K562 (cell line): ENCODE measurements around the gene VPS4A. TPM values are rescaled to one million over a fixed set of nuclear protein-coding genes. Genes with fewer than 3 reads are reported as not detected.

Experiments used
- EP400 ChIP-seq: fragments of 450-650 bp; IDR thresholded peaks from 2 replicates; pipeline ENCODE4 v1.6.1; 2017; ENCODE audit warnings: antibody characterized with exemption, mild to moderate bottlenecking, moderate library complexity
- FOXK2 ChIP-seq, 2 experiments: fragments of 450-650 bp; IDR thresholded peaks in 1 of 2; conservative IDR thresholded peaks in 1 of 2; 2 replicates each; pipeline ENCODE4 v1.6.1; 2016; ENCODE audit warnings: low read depth in 2 of 2, mild to moderate bottlenecking in 1 of 2
- FOXP1 ChIP-seq: sonication (generic); formaldehyde crosslinking; IDR thresholded peaks from 2 replicates; pipeline ENCODE4 v1.8.0; 2022; ENCODE audit warnings: mild to moderate bottlenecking, missing genetic modification reagents
- IFI16 ChIP-seq: fragments of 250-450 bp; sonication (Bioruptor Pico); IDR thresholded peaks from 2 replicates; pipeline ENCODE4 v2.1.2; 2022; ENCODE audit warnings: mild to moderate bottlenecking, inconsistent platforms
- LCOR ChIP-seq: sonication (generic); formaldehyde crosslinking; IDR thresholded peaks from 2 replicates; pipeline ENCODE4 v1.8.0; 2022; ENCODE audit warnings: mild to moderate bottlenecking, missing genetic modification reagents
- PHF8 ChIP-seq: fragments of 200-600 bp; sonication (generic); IDR thresholded peaks from 2 replicates; pipeline ENCODE4 v1.6.1; 2012; ENCODE audit warnings: mixed run types, mild to moderate bottlenecking, inconsistent platforms, low read length, moderate library complexity, borderline replicate concordance
- RBBP5 ChIP-seq: fragments of 200-600 bp; sonication (generic); IDR thresholded peaks from 2 replicates; pipeline ENCODE4 v1.6.1; 2012; ENCODE audit warnings: borderline replicate concordance, mild to moderate bottlenecking, low read length, control low read depth, inconsistent platforms; ENCODE audit not compliant: insufficient read depth, poor library complexity, severe bottlenecking
- RCOR1 ChIP-seq, 2 experiments: IDR thresholded peaks; 2 replicates each; pipeline ENCODE4 v1.6.1; 2012; ENCODE audit warnings: low read depth in 2 of 2, low read length in 2 of 2, borderline replicate concordance in 1 of 2, improper control_type of control experiment in 1 of 2
- polyA plus RNA-seq, 8 experiments: library from polyadenylated mRNA; depleted of rRNA in 4 of 8; stranded (reverse) in 5 of 8; unstranded in 3 of 8; fragments of >200 nt; fragmentation: Nextera tagmentation in 2 of 8; fragmentation: Illumina TruSeq in 1 of 8; extraction: Ambion mirVana in 2 of 8; extraction: Trizol in 1 of 8; gene quantifications; 2 replicates each; pipeline versions ENCODE4 v1.2.1 to v1.2.3, GENCODE V29; 2011 to 2014; ENCODE audit warnings: inconsistent platforms in 1 of 8, missing spikeins in 1 of 8
- total RNA-seq, 7 experiments: library from RNA; depleted of rRNA in 6 of 7; stranded (reverse); fragments of >200 nt in 6 of 7; fragmentation: Illumina TruSeq in 2 of 7; extraction: Trizol in 2 of 7; gene quantifications; 2 replicates each; pipeline versions ENCODE4 v1.2.1 to v1.2.3, GENCODE V29; 2011 to 2021; ENCODE audit warnings: low replicate concordance in 1 of 7
- TF ChIP-seq, protein P1 (sequence below): fragments of 450-650 bp; IDR thresholded peaks from 2 replicates; pipeline ENCODE4 v1.6.1; 2016
- TF ChIP-seq, protein P2 (sequence below), 2 experiments: fragments of 450-650 bp; formaldehyde crosslinking in 1 of 2; IDR thresholded peaks; 2 replicates each; pipeline versions ENCODE4 v1.4.0 to v1.6.1; 2014 to 2020; ENCODE audit warnings: mild to moderate bottlenecking in 2 of 2, borderline replicate concordance in 1 of 2, low read depth in 1 of 2
- TF ChIP-seq, protein P3 (sequence below), 3 experiments: IDR thresholded peaks in 2 of 3; conservative IDR thresholded peaks in 1 of 3; 2 replicates each; pipeline ENCODE4 v1.5.1; 2011 to 2012; ENCODE audit warnings: low read length in 3 of 3, mild to moderate bottlenecking in 3 of 3, control low read depth in 2 of 3, improper control_type of control experiment in 1 of 3, inconsistent platforms in 1 of 3, low read depth in 1 of 3, mixed read lengths in 1 of 3, moderate library complexity in 1 of 3; ENCODE audit not compliant: insufficient read depth in 2 of 3
- TF ChIP-seq, protein P4 (sequence below): fragments of 250-450 bp; sonication (Bioruptor Pico); IDR thresholded peaks from 2 replicates; pipeline ENCODE4 v1.8.0; 2021; ENCODE audit warnings: borderline replicate concordance, mild to moderate bottlenecking, moderate library complexity; ENCODE audit not compliant: poor library complexity, severe bottlenecking

The VPS4A gene
- total and polyA plus RNA-seq, 9 of the 15 experiments (the other 6 are each of a cell fraction or from before 2014, with no cell fraction given): 7.6 to 45.4 (median 29.9) TPM

DNA sequence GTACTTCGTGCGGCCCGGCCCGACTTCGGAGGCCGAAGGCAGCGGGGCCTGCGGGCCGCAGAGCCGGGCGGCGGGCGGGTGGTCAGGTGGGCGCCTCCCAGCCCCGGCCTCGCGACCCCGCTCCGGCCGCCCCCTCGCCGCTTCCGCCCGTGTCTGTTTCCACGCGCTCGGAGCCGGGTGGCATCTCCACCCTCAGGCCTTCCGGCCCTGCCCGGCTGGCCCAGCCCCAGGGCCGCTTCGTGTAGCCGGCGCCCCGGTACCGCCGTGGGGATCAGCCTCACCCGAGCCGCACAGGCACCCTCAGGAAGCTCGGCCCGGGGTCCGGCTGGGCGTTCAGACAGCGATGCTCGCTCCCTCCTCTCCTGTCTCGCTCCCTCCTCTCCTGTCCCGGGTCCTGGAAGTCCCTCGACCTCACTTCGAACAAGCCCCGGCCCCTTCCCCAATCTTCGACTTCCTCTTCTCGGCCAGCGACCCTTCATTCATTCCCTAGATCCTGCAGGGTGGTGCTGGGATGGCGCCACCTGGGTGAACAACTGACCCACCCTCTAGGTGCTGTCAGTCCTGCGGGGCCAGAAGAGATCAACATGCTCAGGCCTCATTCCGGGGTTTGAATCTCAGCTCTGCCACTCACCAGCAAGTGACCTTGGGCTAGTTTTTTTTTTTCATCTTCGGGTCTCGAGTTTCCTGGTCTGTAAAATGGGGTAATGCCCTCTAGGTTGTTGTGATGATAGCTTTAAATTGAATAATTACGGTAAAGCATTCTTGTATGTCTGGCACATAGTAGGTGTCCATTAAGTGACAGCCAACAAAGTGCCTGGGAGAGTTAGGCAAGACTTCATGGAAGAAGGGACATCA is 610 bp downstream of the VPS4A start (continued):
- TF ChIP-seq, protein P1, sequence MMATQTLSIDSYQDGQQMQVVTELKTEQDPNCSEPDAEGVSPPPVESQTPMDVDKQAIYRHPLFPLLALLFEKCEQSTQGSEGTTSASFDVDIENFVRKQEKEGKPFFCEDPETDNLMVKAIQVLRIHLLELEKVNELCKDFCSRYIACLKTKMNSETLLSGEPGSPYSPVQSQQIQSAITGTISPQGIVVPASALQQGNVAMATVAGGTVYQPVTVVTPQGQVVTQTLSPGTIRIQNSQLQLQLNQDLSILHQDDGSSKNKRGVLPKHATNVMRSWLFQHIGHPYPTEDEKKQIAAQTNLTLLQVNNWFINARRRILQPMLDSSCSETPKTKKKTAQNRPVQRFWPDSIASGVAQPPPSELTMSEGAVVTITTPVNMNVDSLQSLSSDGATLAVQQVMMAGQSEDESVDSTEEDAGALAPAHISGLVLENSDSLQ: peak; percentile 57
- TF ChIP-seq IFI16 (no peak), RCOR1 (IDR thresholded peaks at IDR 0.05; ENCODE audit: borderline replicate concordance in 1 of 2, low read depth in 2 of 2, low read length in 2 of 2) (0 out of 4 replicates have a peak, but pooled peaks of 1 of the 2 experiments have one; percentile 5), EP400 (no peak), FOXP1 (0 out of 2 replicates have a peak, but pooled peaks have one; percentile 64), LCOR (CRISPR knock-in tag) (0 out of 2 replicates have a peak, but pooled peaks have one; percentile 33), FOXK2 (conservative IDR thresholded peaks at IDR 0.05 in 1 of 2, IDR thresholded peaks at IDR 0.05 in 1 of 2; ENCODE audit: low read depth in 2 of 2) (peak; percentile 35 to 53; a peak in 1 of 4 replicates), PHF8 (peak; percentile 8; the same call in 1 of the 2 replicates), RBBP5 (peak; percentile 63)
- TF ChIP-seq, protein P2, sequence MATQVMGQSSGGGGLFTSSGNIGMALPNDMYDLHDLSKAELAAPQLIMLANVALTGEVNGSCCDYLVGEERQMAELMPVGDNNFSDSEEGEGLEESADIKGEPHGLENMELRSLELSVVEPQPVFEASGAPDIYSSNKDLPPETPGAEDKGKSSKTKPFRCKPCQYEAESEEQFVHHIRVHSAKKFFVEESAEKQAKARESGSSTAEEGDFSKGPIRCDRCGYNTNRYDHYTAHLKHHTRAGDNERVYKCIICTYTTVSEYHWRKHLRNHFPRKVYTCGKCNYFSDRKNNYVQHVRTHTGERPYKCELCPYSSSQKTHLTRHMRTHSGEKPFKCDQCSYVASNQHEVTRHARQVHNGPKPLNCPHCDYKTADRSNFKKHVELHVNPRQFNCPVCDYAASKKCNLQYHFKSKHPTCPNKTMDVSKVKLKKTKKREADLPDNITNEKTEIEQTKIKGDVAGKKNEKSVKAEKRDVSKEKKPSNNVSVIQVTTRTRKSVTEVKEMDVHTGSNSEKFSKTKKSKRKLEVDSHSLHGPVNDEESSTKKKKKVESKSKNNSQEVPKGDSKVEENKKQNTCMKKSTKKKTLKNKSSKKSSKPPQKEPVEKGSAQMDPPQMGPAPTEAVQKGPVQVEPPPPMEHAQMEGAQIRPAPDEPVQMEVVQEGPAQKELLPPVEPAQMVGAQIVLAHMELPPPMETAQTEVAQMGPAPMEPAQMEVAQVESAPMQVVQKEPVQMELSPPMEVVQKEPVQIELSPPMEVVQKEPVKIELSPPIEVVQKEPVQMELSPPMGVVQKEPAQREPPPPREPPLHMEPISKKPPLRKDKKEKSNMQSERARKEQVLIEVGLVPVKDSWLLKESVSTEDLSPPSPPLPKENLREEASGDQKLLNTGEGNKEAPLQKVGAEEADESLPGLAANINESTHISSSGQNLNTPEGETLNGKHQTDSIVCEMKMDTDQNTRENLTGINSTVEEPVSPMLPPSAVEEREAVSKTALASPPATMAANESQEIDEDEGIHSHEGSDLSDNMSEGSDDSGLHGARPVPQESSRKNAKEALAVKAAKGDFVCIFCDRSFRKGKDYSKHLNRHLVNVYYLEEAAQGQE (IDR thresholded peaks at IDR 0.05; ENCODE audit: borderline replicate concordance): no peak; the same call in 1 of the 2 replicates
- TF ChIP-seq, protein P2 (CRISPR knock-in tag; IDR thresholded peaks at IDR 0.05; ENCODE audit: low read depth): peak; percentile 80
- TF ChIP-seq, protein P3, sequence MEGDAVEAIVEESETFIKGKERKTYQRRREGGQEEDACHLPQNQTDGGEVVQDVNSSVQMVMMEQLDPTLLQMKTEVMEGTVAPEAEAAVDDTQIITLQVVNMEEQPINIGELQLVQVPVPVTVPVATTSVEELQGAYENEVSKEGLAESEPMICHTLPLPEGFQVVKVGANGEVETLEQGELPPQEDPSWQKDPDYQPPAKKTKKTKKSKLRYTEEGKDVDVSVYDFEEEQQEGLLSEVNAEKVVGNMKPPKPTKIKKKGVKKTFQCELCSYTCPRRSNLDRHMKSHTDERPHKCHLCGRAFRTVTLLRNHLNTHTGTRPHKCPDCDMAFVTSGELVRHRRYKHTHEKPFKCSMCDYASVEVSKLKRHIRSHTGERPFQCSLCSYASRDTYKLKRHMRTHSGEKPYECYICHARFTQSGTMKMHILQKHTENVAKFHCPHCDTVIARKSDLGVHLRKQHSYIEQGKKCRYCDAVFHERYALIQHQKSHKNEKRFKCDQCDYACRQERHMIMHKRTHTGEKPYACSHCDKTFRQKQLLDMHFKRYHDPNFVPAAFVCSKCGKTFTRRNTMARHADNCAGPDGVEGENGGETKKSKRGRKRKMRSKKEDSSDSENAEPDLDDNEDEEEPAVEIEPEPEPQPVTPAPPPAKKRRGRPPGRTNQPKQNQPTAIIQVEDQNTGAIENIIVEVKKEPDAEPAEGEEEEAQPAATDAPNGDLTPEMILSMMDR (IDR thresholded peaks at IDR 0.05 in 2 of 3, conservative IDR thresholded peaks at IDR 0.05 in 1 of 3; ENCODE audit: insufficient read depth in 2 of 3, low read depth in 1 of 3, low read length in 3 of 3): peak in 1 of 3 experiments; percentile 10; a peak in 1 of 6 replicates
- TF ChIP-seq, protein P4, sequence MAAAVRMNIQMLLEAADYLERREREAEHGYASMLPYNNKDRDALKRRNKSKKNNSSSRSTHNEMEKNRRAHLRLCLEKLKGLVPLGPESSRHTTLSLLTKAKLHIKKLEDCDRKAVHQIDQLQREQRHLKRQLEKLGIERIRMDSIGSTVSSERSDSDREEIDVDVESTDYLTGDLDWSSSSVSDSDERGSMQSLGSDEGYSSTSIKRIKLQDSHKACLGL: no peak
